Regular cardiac myocyte (primary cell): ENCODE data around the gene OR52K2. TPM values are rescaled to one million over a fixed set of nuclear protein-coding genes. Genes with fewer than 3 reads are reported as not detected.

Experiments used
- total RNA-seq: library from RNA; depleted of rRNA; stranded (reverse); fragments of >200 nt; gene quantifications from 2 replicates; pipeline ENCODE4 v1.2.3, GENCODE V29; 2014

The OR52K2 gene
- total RNA-seq = not detected in 2 replicates

GRCh38 chr11:4448995-4449394 is at the start of gene OR52K2:
OR52K2 (plus strand) TSS chr11:4449295; CDS start chr11:4449340, 45 bp downstream.

GRCh38 chr11:4482445-4482844 is 33.4 kb downstream of the OR52K2 start, which contains the start of gene OR52K1:
OR52K1 (plus strand) TSS chr11:4482646; CDS start chr11:4488901, 6,255 bp downstream.

Other genes with a start within 250 kb of the OR52K2 start
- gene OR52B4, start 80.9 kb upstream of the OR52K2 start, total RNA-seq = not detected in 2 replicates
- 18.6 and 25.5 TPM in 2 replicates for gene TRIM21, start 55.6 kb upstream of the OR52K2 start, total RNA-seq
- not detected in 2 replicates for gene OR52K1, start 33.4 kb downstream of the OR52K2 start, total RNA-seq
- gene OR52M1, start 95.9 kb downstream of the OR52K2 start, total RNA-seq = not detected in 2 replicates
- gene OR52I2, start 132.4 kb downstream of the OR52K2 start, total RNA-seq = not detected in 2 replicates
- not detected in 2 replicates for gene OR52I1, start 144.7 kb downstream of the OR52K2 start, total RNA-seq
- 7.7 and 11.0 TPM in 2 replicates for gene TRIM68, start 158.9 kb downstream of the OR52K2 start, total RNA-seq
- not detected in 2 replicates for gene OR51D1, start 188.2 kb downstream of the OR52K2 start, total RNA-seq
- not detected in 2 replicates for gene OR51E1, start 194.7 kb downstream of the OR52K2 start, total RNA-seq
- gene OR51E2, start 248.6 kb downstream of the OR52K2 start, total RNA-seq = 0.19 and 0.56 TPM in 2 replicates